Skeletal muscle cell (primary cell): Measurements from ENCODE around the gene UBE3C.

Experiments used
- DNase-seq: peaks from one replicate; pipeline ENCODE4 v3.0.0-alpha.2; 2010; ENCODE audit warnings: low read depth
- H3K4me3 ChIP-seq: 2 replicates; pipeline ENCODE4 v1.5.1; 2011; ENCODE audit warnings: low read depth, mild to moderate bottlenecking, control low read depth, low read length, moderate library complexity

Gene UBE3C

DNA sequence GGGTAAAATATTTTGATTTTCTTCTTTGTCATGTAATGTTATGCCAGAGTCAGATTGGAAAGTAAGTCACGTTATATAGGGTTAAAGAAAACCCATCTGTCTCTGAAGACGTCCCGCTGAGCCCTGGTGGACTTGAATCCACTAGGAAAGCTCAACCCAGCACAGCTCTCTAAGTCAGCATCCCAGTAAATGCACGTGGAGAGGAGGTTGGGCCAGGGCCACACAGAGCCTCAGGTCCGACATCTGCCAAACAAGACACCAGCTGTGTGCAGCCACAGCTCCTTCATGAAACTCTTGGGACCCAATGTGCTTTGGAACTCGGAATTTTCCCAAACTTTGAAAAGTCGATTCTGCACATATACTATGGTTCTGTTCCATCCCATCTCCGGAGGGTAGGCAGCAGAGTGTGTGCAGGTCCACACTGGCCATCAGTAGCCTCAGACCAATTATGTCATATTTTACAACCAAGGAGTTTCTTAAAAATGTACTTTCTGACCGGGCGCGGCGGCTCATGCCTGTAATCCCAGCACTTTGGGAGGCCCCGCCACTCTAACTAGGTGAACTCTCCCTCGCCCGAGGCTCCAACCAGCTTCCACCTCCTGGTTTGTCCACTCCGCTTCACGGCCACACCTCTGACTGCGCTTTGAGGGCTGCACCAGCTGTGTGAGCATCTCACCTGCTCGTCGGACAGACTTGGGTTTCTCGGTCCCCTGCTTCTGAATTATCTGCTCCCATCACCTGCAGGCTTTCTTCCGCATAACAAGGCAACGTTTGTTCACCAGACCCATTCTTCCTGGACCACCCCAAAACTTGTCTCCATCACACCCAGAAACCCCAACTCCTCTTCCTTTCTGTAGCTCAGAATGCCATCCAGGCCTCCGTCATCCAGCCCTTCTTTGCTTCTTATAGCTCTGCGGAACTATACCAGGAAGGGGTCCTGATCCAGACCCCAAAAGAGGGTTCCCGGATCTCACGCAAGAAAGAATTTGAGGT lies 168.4 kb downstream of the UBE3C start:
- no peak for DNase-seq
- no peak overlapping the region for H3K4me3 ChIP-seq

DNA sequence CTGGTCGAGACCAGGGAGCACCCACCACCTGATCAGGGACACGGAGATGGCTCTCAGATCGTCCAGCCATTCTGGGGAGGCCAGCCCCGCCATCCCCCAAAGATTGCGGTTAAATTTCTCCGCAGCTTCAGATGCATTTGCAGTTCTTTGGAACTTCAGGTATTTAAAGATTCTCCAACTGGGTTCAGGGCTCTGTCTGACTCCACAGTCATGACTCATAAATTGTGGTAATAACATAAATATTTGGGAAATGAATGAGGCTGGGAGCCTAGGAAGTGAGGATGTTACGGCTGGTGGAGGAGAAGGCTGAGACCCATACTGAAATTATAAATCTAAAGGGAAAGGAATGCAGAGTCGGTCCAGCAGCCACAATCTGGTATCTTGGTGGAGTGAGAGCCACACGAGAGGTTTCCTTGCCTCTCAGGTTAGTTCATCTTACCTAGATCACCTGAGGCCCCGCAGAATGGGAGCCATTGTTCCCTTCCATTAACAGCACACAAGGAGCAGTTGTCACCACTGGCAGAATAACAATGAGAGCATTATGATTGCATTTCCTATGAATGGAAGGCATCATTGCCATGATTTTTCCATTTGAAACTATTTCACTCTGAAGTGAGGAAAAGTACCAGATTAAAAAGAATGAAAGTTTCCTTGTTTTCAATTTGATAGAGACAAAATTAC lies 171.4 kb downstream of the UBE3C start:
- peak; percentile 68 for DNase-seq
- H3K4me3 ChIP-seq = no peak overlapping the region

DNA sequence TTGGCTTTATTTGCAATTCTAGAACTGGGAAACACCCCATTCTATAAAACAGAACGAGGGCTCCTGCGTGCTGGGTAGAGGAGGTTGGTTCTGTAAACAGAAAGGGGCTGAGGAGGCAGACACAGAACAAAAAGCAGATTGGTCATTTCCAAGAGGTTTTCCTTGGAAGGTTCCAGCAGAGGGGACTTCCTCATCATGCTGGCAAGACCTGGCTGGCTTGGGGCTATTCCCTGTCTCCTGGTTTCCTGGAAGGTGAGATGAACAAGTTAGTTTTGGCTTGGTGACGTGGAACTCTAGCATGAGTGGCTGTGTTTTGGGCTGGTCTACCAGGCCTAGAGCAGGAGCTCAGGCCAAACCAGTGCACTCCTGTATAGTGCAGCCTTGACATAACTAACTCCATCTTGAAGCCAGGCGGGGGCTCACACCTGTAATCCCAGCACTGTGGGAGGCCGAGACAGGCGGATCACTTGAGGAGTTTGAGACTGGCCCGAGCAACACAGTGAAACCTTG lies 172.0 kb downstream of the UBE3C start:
- no peak overlapping the region for H3K4me3 ChIP-seq
- no peak for DNase-seq

DNA sequence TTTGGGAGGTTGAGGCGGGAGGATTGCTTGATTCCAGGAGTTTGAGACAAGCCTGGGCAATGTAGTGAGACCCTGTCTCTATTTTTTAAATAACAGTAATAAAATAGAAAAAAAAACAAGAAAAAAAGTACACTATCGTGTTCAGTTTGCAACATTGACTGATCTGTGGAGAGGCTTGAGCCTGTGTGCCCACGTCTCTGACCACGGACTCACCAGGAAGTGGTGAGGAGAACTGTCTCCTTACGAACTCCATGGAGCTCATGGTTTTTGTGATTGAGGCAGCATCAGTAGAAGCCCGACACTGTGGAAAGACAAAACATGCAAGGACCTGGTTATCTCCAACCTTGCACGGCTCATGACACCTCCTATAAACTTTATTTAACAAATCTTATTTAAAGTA lies 174.2 kb downstream of the UBE3C start:
- DNase-seq = no peak

DNA sequence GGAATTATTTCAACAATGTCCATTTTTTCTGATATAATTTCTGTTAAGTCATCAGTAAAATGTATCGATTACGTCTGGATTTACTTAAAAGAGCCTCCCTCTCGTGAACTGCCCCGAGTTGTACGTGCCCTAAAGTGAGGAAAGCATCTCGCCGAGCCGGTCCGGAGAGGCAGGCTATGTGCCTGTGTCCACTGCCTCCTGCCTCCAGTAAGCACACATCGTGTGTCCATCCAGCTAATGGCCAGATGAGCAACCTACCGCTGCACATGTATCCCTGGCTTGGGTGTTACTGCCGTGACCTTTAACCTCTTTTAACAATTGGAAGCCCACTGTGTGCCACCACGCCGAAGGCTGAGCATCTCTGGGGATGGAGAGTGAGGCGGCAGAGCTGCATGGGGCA lies 174.9 kb downstream of the UBE3C start:
- no peak for DNase-seq
- H3K4me3 ChIP-seq = no peak overlapping the region

More for the DNA sequence above, 174.2 kb downstream of the UBE3C start:
- no peak overlapping the region for H3K4me3 ChIP-seq

DNA sequence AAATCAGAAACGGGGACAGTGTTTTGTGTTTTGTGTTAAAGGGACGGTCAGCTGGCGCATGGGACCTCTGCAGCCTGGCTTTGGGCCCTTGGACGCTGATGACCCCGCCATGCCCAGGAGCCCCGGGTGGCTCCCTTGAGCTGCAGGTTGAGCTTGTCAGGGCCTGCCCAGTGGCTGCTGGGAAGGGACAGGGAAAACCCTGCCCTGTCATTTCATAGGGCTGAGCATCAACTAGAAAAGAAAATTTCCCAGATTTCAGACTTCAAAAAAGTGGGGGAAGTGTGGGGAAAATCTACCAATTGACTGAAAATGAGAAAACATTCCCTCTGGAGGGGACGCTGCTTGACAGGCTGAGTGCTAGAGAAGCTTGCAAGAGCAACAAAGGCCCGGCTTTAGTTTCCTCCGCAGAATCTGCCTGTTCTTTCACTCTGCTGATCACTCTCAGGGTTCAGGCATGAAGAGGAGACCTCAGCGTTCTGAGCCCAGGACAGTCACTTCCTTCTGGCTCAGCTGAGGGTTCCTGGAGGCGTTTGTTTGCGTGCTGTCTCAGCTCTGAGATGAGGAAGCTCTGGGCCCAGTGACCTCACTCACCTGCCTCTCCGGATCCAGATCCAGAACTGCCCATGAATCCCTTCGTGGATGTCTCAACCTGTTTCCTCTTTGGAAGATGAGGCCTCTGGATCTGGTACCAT lies 179.4 kb downstream of the UBE3C start:
- DNase-seq = peak; percentile 27
- no peak overlapping the region for H3K4me3 ChIP-seq
